ENCODE measurements around the gene ALK.
A peak's percentile ranks its signal among the peaks of the same experiment; 100 is the strongest.

Gene ALK

GRCh38 chr2:29497375-29497774 lies 424.0 kb downstream of the ALK start:
- no peak overlapping the region for H3K4me2 ChIP-seq (ENCODE audit: insufficient read depth, low read length, poor library complexity, severe bottlenecking)
- no peak for DNase-seq (ENCODE audit: low spot score)
- H3K27me3 ChIP-seq (ENCODE audit: control insufficient read depth in 3 of 3, insufficient read depth in 3 of 3, low read depth in 1 of 3, low read length in 3 of 3), result no peaks in the 10 kb centered on the region
- no peak overlapping the region for H4K8ac ChIP-seq (ENCODE audit: low read depth, low read length)
- no peak overlapping the region for H3K9ac ChIP-seq (ENCODE audit: low read depth, low read length, poor library complexity)
- peak overlapping the region; percentile 39 for H2AFZ ChIP-seq (ENCODE audit: low read length)
- no peak overlapping the region for H3K14ac ChIP-seq (ENCODE audit: low read length)
- H3K36me3 ChIP-seq (replicated peaks in 1 of 2; ENCODE audit: control insufficient read depth in 2 of 2, insufficient read depth in 2 of 2, low read length in 2 of 2), result peaks cover 0 to 4% of the 10 kb centered on the region in 2 donors
- no peak overlapping the region for H2BK120ac ChIP-seq (ENCODE audit: low read depth, low read length)
- no peak overlapping the region for H3K23ac ChIP-seq (ENCODE audit: low read depth, low read length, poor library complexity)
- H3K4me3 ChIP-seq (ENCODE audit: low read length in 2 of 2), result no peak overlapping the region
- no CpG with 5 or more reads among the region's 3 CpGs for WGBS, 2 donors (ENCODE audit: extremely low coverage in 2 of 2, insufficient read length in 2 of 2, insufficient replicate concordance in 1 of 2)
- H2AK5ac ChIP-seq (ENCODE audit: low read depth, low read length), result no peak overlapping the region
- no peak overlapping the region for H3K27ac ChIP-seq (replicated peaks; ENCODE audit: low read length)
- no peak overlapping the region for H2BK12ac ChIP-seq (ENCODE audit: low read length)
- H3K79me1 ChIP-seq (ENCODE audit: low read depth, low read length), result no peaks in the 10 kb centered on the region
- H3K4me1 ChIP-seq (ENCODE audit: control insufficient read depth in 2 of 2, insufficient read depth in 1 of 2, low read depth in 1 of 2, low read length in 2 of 2), result peaks cover 2 to 22% of the 10 kb centered on the region in 2 donors
- peaks cover 0 to 5% of the 10 kb centered on the region in 2 donors for H3K9me3 ChIP-seq (replicated peaks in 1 of 2; ENCODE audit: control insufficient read depth in 2 of 2, insufficient read depth in 1 of 2, low read depth in 1 of 2, low read length in 2 of 2)
- no peak overlapping the region for H3K4ac ChIP-seq (ENCODE audit: low read length)
- no peak overlapping the region for H3K18ac ChIP-seq (ENCODE audit: low read length)
- H2BK15ac ChIP-seq (ENCODE audit: low read length), result no peak overlapping the region
- H4K91ac ChIP-seq (ENCODE audit: low read depth, low read length, poor library complexity), result no peak overlapping the region
- no peak overlapping the region for H2BK5ac ChIP-seq (ENCODE audit: low read length)

- H2AK5ac ChIP-seq (ENCODE audit: low read depth, low read length), result no peak overlapping the region
- H4K91ac ChIP-seq (ENCODE audit: low read depth, low read length, poor library complexity), result no peak overlapping the region
- no peak overlapping the region for H3K23ac ChIP-seq (ENCODE audit: low read depth, low read length, poor library complexity)
- H2BK120ac ChIP-seq (ENCODE audit: low read depth, low read length), result no peak overlapping the region
- DNase-seq (ENCODE audit: low spot score), result no peak
- no peak overlapping the region for H3K27ac ChIP-seq (replicated peaks; ENCODE audit: low read length)
- H3K27me3 ChIP-seq (ENCODE audit: control insufficient read depth in 3 of 3, insufficient read depth in 3 of 3, low read depth in 1 of 3, low read length in 3 of 3), result no peaks in the 10 kb centered on the region
- H3K4me2 ChIP-seq (ENCODE audit: insufficient read depth, low read length, poor library complexity, severe bottlenecking), result no peak overlapping the region
- no peak overlapping the region for H3K18ac ChIP-seq (ENCODE audit: low read length)
- no peak overlapping the region for H3K4me3 ChIP-seq (ENCODE audit: low read length in 2 of 2)
- no CpG with 5 or more reads among the region's 1 CpG for WGBS, 2 donors (ENCODE audit: extremely low coverage in 2 of 2, insufficient read length in 2 of 2, insufficient replicate concordance in 1 of 2)
- no peak overlapping the region for H2BK12ac ChIP-seq (ENCODE audit: low read length)
- no peak overlapping the region for H4K8ac ChIP-seq (ENCODE audit: low read depth, low read length)
- H3K4me1 ChIP-seq (ENCODE audit: control insufficient read depth in 2 of 2, insufficient read depth in 1 of 2, low read depth in 1 of 2, low read length in 2 of 2), result peaks cover 2 to 22% of the 10 kb centered on the region in 2 donors
- no peaks in the 10 kb centered on the region for H3K79me1 ChIP-seq (ENCODE audit: low read depth, low read length)
- H2BK5ac ChIP-seq (ENCODE audit: low read length), result no peak overlapping the region
- H3K4ac ChIP-seq (ENCODE audit: low read length), result no peak overlapping the region
- H3K9me3 ChIP-seq (replicated peaks in 1 of 2; ENCODE audit: control insufficient read depth in 2 of 2, insufficient read depth in 1 of 2, low read depth in 1 of 2, low read length in 2 of 2), result peaks cover 0 to 5% of the 10 kb centered on the region in 2 donors
- H3K14ac ChIP-seq (ENCODE audit: low read length), result no peak overlapping the region
- no peak overlapping the region for H2AFZ ChIP-seq (ENCODE audit: low read length)
- peaks cover 0 to 4% of the 10 kb centered on the region in 2 donors for H3K36me3 ChIP-seq (replicated peaks in 1 of 2; ENCODE audit: control insufficient read depth in 2 of 2, insufficient read depth in 2 of 2, low read length in 2 of 2)
- H2BK15ac ChIP-seq (ENCODE audit: low read length), result no peak overlapping the region
- H3K9ac ChIP-seq (ENCODE audit: low read depth, low read length, poor library complexity), result no peak overlapping the region
Observed at GRCh38 chr2:29496198-29496597, 425.2 kb downstream of the ALK start.

GRCh38 chr2:29495536-29496060 lies 425.8 kb downstream of the ALK start:
- Histone ChIP-seq H3K14ac (ENCODE audit: low read length) (no peak overlapping the region), H4K91ac (ENCODE audit: low read depth, low read length, poor library complexity) (no peak overlapping the region), H3K4me1 (ENCODE audit: control insufficient read depth in 2 of 2, insufficient read depth in 1 of 2, low read depth in 1 of 2, low read length in 2 of 2) (peaks cover 2 to 22% of the 10 kb centered on the region in 2 donors), H3K27ac (replicated peaks; ENCODE audit: low read length) (no peak overlapping the region), H2BK15ac (ENCODE audit: low read length) (no peak overlapping the region), H3K79me1 (ENCODE audit: low read depth, low read length) (no peaks in the 10 kb centered on the region), H2AK5ac (ENCODE audit: low read depth, low read length) (no peak overlapping the region), H3K23ac (ENCODE audit: low read depth, low read length, poor library complexity) (no peak overlapping the region), H2BK120ac (ENCODE audit: low read depth, low read length) (no peak overlapping the region), H3K36me3 (replicated peaks in 1 of 2; ENCODE audit: control insufficient read depth in 2 of 2, insufficient read depth in 2 of 2, low read length in 2 of 2) (peaks cover 0 to 4% of the 10 kb centered on the region in 2 donors), H3K4me2 (ENCODE audit: insufficient read depth, low read length, poor library complexity, severe bottlenecking) (no peak overlapping the region), H3K4ac (ENCODE audit: low read length) (no peak overlapping the region), H4K8ac (ENCODE audit: low read depth, low read length) (no peak overlapping the region), H3K4me3 (ENCODE audit: low read length in 2 of 2) (no peak overlapping the region), H2BK12ac (ENCODE audit: low read length) (no peak overlapping the region), H2AFZ (ENCODE audit: low read length) (no peak overlapping the region), H3K27me3 (ENCODE audit: control insufficient read depth in 3 of 3, insufficient read depth in 3 of 3, low read depth in 1 of 3, low read length in 3 of 3) (no peaks in the 10 kb centered on the region), H3K9me3 (replicated peaks in 1 of 2; ENCODE audit: control insufficient read depth in 2 of 2, insufficient read depth in 1 of 2, low read depth in 1 of 2, low read length in 2 of 2) (peaks cover 0 to 5% of the 10 kb centered on the region in 2 donors), H3K18ac (ENCODE audit: low read length) (no peak overlapping the region), H3K9ac (ENCODE audit: low read depth, low read length, poor library complexity) (no peak overlapping the region), H2BK5ac (ENCODE audit: low read length) (no peak overlapping the region)
- no CpG with 5 or more reads among the region's 4 CpGs for WGBS, 2 donors (ENCODE audit: extremely low coverage in 2 of 2, insufficient read length in 2 of 2, insufficient replicate concordance in 1 of 2)
- DNase-seq (ENCODE audit: low spot score), result no peak

GRCh38 chr2:29495068-29495467 lies 426.3 kb downstream of the ALK start:
- Histone ChIP-seq H2BK15ac (ENCODE audit: low read length) (no peak overlapping the region), H3K36me3 (replicated peaks in 1 of 2; ENCODE audit: control insufficient read depth in 2 of 2, insufficient read depth in 2 of 2, low read length in 2 of 2) (peaks cover 0 to 4% of the 10 kb centered on the region in 2 donors), H2BK5ac (ENCODE audit: low read length) (no peak overlapping the region), H2BK120ac (ENCODE audit: low read depth, low read length) (no peak overlapping the region), H3K14ac (ENCODE audit: low read length) (no peak overlapping the region), H3K4ac (ENCODE audit: low read length) (no peak overlapping the region), H2BK12ac (ENCODE audit: low read length) (no peak overlapping the region), H3K18ac (ENCODE audit: low read length) (peak overlapping the region; percentile 44), H3K27me3 (ENCODE audit: control insufficient read depth in 3 of 3, insufficient read depth in 3 of 3, low read depth in 1 of 3, low read length in 3 of 3) (no peaks in the 10 kb centered on the region), H3K9ac (ENCODE audit: low read depth, low read length, poor library complexity) (no peak overlapping the region), H3K4me3 (ENCODE audit: low read length in 2 of 2) (no peak overlapping the region), H4K91ac (ENCODE audit: low read depth, low read length, poor library complexity) (no peak overlapping the region), H4K8ac (ENCODE audit: low read depth, low read length) (no peak overlapping the region), H3K23ac (ENCODE audit: low read depth, low read length, poor library complexity) (no peak overlapping the region), H3K27ac (replicated peaks; ENCODE audit: low read length) (no peak overlapping the region), H3K79me1 (ENCODE audit: low read depth, low read length) (no peaks in the 10 kb centered on the region), H3K4me1 (ENCODE audit: control insufficient read depth in 2 of 2, insufficient read depth in 1 of 2, low read depth in 1 of 2, low read length in 2 of 2) (peaks cover 2 to 24% of the 10 kb centered on the region in 2 donors), H2AFZ (ENCODE audit: low read length) (no peak overlapping the region), H3K4me2 (ENCODE audit: insufficient read depth, low read length, poor library complexity, severe bottlenecking) (no peak overlapping the region), H3K9me3 (replicated peaks in 1 of 2; ENCODE audit: control insufficient read depth in 2 of 2, insufficient read depth in 1 of 2, low read depth in 1 of 2, low read length in 2 of 2) (peaks cover 0 to 3% of the 10 kb centered on the region in 2 donors), H2AK5ac (ENCODE audit: low read depth, low read length) (no peak overlapping the region)
- WGBS, 2 donors (ENCODE audit: extremely low coverage in 2 of 2, insufficient read length in 2 of 2, insufficient replicate concordance in 1 of 2), result no CpG with 5 or more reads among the region's 6 CpGs
- DNase-seq (ENCODE audit: low spot score), result no peak

Measured in neuronal stem cell (in vitro differentiated cells).